HG02938 (cell line): ENCODE results near the gene P2RY2.
"Not testable (repeated sequence)": the region's sequence is repeated elsewhere in the genome, so short reads cannot be mapped to it uniquely, and the experiment has no call there.

ENCODE experiments used
- ATAC-seq: cut with Tn5 transposase; IDR thresholded peaks from one replicate; pipeline ENCODE4 v1.9.1; 2021; ENCODE audit warnings: mild to moderate bottlenecking, moderate library complexity; ENCODE audit not compliant: unreplicated experiment

Gene P2RY2

DNA sequence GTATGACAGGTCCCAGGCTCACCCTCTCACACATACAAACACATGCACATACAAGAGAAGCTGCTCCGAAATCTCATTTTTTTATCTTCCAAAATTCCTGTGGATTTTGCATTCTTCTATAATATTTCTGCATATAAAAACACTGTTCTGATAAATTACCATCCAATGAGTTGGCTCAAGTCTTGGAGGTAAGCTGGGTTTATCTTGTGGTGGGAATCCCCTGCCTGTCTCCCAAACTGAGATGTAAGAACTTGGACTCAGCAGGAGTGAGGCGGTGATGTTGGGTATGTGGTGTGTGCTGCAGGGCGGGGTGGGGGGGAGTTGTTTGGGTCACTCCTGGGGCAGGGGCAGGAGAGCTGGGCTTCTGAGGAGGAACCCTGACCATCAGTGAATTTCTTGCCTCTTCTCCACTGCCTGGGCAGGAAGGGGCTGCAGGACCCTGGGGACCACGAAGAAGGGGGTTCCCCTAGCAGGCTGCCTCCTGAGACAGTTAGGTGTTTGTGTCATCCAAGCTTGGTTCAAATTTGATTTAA lies 47.3 kb downstream of the P2RY2 start:
- ATAC-seq = no peak

DNA sequence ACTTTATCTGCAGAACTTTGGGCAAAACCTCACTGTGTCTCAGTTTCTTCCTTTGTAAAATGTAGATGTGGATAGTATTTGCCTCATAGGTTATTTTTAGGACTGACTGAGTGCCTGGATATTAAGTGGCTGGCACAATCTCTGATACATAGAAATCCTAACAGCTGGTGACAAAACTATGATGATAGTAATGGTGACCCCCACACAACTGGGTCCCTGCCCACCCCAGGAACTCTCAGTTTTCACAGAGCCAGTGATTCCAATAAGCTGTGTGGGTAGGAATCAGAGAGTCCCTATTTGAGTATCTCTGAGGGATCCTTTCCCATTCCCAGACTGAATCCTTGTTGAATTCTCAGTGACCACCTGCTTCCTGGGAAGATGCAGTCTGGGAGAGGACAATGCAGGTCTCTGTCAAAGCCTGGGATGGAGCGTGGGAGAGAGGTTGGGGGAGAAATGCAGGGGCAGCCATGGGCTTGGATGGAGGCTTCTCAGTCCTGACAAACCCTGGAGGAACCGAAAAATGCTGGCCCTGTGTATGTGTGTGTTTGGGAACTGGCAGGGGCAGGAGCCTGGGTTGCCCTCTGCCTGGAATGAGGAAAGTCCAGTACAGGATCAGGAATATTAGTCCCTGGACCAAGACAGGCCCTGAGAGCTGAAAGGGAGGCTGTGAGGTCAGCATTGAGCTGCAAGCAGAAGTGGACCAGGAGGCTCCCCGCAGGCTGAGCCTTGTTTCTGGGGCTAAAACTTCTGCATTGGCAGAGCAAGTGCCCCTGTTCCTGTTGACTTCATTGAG lies 48.0 kb downstream of the P2RY2 start:
- ATAC-seq = no peak

DNA sequence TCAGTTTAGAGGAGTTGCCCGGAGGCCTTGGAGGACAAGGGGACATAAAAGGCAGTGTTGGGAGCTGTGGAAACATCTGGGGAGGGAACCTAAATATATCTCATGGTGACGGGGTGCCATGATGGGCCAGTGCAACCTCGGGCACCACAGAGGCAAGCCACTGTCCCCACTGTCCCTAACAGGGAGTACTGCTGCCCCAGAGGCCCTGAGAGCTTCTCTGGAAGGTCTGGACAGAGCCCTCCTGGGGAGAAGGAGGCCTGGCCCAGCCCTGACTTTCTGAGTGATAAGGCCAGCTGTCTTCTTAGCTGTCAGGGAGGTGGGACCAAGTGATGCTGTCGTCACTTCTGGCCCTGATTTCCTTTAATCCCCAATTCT lies 48.6 kb downstream of the P2RY2 start:
- no peak for ATAC-seq

GRCh38 chr11:73267122-73267846 lies 49.2 kb downstream of the P2RY2 start:
- ATAC-seq = no peak

DNA sequence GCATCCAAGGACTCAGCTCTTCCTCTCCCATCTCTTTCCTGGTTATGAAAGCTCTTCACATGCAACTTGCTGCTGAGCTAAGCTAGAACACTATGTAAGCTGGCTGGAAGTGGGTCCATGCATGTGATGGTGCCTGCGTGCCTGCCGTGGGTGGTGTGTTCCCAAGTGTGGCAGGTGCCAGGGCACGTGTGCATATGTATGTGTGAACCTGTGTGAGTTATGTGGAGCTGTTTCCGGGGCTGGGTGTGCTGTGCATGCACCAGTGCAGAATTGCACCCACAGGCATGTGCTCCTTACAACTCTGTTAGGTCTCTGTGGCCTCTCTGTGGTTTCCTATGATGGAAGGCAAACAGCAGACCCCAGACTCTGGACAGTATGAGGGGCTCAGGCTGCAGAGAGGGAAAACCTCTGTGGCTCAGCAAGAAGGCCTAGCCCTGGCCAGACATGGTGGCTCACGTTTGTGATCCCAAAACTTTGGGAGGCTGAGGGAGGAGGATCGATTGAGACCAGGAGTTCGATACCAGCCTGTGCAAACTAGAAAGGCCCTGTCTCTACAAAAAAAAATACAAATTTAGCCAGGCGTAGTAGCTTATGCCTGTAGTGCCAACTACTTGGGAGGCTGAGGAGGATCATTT lies 49.9 kb downstream of the P2RY2 start:
- no peak for ATAC-seq

DNA sequence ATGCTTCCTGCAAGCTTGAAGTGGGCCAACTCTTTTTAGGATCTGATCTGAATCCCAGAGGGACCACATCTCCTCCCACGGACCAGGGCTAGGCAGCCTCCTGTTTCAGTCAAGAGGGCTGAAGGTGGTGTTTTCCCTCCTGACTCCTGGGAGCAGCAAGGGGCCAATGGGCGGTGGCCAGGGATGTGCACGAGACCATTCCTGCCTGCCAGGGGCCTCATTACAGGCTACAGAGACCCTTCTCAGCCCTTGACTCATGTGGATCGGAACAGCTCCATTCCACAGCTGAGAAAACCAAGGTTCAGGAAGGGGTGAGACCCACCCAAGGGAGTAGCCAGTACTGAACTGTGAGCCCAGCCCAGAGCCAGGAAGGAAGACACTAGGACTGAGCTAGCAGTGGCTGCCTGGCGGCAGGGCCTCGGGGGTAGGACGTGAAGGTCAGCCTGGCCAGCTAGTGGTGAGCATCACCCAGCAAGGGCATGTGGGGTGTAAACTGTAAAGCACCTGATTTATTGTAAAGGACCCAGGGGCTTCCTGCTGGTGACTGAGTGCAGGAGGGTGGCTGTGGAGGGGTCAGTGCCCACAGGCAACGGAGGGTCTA lies 50.7 kb downstream of the P2RY2 start:
- ATAC-seq = no peak

DNA sequence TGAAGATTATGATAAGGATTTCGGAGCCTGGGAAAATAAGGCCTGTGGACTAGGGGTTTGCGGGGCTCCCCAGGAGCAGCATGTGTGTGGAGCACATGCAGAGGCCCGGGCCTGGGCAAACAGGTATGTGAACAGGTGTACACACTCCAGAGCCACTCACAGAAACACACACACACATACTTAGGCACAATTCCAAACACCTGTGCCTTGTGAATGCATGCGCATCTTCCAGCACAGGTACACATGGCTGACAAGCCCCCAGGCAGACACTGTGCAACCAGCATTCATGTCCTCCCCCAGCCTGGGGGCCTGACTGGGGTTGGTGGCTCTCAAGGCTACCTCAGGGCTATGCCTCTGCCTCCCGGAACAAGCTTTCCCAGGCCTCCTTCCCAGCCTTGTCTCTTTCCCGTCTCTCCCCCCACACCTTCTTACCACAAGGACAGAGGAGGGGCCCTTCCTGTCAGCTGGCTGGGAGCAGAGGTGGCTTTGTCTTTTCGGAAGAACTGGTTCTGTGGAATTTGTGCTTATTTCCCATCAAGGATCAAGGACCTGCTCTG lies 51.5 kb downstream of the P2RY2 start:
- no peak for ATAC-seq

DNA sequence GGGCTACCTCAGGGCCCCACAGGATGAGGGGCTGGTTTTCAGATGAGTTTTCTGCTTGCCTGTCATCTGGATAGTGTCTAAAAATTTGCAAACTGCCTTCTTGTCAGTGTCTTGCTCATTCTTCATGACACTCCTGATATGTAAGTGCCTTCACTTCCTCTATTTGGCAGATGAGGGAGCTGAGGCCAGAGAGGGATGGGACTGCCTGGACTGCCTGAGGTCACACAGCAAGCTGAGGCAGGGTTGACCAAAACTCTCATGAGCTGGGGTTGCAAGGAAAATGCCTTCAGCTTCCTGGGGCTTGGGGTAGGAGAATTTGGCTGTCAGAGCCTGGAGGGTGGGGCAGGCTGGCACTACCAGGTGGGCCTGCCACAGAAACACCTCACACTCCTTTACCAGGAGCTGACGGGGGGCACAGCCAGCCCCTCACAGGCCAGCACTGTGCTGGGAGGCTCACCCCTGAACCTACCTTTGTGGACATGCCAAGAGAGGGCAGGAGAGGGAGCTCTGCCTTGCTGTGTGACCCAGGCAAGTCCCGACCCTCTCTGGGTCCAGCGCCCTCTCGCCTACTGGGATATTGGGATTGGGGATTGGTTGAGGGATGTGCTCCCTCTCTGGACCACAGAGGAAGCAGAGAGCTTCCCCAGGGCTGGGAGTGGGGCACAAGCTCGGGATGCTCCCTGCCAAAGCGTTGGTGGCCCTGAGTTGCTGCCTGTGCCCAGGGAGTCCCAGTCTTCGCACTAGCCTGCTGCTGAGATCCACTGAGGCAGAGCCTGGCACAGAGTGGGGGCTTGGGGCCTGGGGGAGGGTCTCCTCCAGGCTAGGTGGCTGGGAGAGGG lies 52.2 kb downstream of the P2RY2 start:
- no peak for ATAC-seq

- no peak for ATAC-seq
Observed at GRCh38 chr11:73270855-73271477, 52.9 kb downstream of the P2RY2 start.

- not testable (repeated sequence) for ATAC-seq
Observed at GRCh38 chr11:73271478-73271865, 53.4 kb downstream of the P2RY2 start.

DNA sequence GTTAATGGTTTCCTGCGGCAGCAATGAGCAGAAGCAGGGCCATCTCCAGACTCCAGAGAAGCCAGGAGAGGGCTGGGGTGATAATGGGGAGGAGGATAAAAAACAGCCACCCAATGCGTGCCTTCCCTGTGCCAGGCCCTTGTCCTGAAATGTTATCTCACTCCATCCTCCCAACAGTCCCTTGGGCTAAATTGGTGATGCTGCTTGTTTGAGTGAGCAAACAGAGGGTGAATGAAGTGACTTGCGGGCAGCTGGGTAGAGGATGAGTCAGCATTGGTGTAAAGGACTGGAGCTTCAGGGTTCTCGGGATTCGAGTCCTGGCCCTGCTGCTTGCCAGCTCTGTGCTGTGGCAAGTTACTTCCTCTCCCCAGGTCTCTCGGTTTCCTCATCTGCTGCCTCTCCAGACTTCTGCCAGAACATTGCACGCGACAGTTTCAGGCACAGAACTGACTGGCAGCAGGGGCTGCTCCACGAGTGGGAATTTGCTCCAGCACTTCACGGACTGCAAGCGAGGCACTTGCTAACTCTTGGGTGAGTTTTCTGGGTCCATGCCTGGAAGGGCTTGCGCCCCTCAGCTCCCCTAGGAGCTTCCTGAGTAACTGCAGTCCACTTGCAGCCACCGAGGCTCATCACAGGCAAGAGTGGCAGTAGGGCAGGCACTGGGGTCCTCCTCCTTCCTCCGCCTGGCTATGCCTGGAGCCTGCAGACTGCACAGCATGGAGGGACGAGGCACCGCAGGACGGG lies 54.0 kb downstream of the P2RY2 start, which contains the start of gene P2RY6:
P2RY6 (plus strand) TSS at position 403 of the 744 bp plus-strand sequence. CDS start 24,181 bp downstream, outside the sequence.
- no peak for ATAC-seq

GRCh38 chr11:73272680-73273038 lies 54.6 kb downstream of the P2RY2 start:
- no peak for ATAC-seq

DNA sequence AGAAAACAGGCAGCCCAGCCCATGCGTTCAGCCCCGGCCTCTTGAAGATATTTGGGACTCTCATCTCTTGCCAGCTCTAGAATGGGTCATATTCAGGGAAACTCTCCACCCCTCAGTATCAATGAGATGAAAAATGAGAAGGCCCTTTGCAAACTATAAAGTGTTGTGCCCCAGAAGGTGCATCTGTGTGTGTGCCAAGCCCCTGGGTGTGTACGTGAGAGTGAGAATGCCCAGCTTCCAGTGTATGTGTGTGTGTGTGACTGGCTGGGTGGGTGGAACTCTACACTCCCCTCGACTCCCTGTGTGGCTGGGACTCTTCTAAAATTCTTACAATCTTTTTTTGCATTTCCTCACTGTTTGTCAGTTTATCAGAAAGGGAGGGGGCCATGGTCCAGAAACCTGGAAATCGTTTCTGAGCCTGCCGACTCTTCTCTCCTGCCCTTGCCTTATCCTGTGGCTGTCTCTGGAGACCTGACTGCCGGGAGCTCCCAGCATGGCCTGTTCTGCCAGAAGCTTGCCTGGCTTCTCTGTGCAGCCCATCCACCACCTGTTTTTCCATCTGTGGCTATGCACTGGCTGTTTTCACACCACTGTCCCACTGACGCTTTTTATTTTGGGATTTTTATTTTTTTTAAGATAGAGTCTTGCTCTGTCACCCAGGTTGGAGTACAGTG lies 55.3 kb downstream of the P2RY2 start:
- ATAC-seq = no peak

DNA sequence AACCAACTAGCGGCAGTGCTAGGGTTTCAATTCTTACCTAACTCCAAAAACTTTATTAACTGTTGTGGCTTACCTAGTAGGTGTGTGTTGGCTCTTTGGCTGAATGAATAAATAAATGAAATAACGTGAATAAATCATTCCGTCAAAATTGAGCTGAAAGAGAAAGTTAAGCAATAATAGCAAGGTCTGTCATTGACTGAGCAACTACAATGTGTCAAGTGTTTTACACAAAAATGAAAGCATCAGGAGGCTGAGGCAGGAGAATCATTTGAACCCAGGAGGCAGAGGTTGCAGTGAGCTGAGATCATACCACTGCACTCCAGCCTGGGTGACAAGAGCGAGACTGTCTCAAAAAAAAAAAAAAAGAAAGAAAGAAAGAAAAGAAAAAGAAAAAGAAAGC lies 56.1 kb downstream of the P2RY2 start:
- ATAC-seq = not testable (repeated sequence)

DNA sequence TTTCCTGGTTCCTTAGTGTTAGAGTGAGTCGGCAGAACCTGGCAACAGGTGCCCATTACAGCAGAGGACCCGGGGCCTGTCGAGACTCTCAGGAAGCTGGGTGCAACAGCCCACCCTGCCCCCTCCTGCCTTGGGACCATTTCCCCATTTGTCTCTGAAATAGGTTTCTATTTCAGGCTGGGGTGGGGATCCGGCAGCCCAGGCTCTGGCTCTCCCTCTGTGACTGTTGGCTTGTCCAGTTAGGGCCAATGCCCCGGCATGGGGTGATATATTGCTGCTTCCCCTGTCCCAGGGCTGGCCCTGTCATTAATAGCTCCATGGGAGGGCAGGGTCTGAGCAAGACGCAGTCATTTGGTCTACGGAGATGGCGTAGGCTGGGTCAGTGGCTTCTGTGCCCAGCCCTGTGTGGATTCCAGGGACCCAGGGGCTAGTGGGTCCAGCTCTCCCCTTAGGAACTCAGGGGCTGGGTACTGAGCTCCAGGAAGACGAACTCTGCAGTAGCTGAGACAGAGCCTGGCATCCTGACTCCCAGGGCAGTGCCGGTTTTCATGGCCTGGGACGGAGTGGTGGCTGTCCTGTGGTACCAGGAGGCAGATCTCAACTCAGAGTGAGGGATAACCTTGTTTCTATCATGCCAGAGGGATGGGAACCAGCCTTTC lies 56.8 kb downstream of the P2RY2 start:
- no peak for ATAC-seq

- no peak for ATAC-seq
Observed at GRCh38 chr11:73275381-73275750, 57.3 kb downstream of the P2RY2 start.

DNA sequence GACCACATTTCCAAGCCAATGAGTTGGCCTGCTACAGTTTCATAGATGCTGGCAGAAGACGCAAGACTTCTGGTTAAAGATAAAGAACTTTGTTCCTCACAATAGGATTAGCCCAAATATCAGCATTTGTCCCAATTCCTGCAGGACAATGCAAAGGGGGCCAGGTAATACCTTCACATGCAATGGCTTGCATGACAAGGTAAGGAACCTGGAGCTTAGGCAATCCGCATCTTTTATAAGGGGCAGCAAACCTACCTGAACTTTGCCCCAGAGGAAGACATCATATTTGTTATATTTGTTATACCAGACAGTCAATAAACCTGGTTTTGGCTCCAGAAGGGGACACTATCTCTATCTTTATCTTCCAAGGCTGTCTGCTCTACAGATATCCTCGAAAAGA lies 59.4 kb downstream of the P2RY2 start:
- ATAC-seq = no peak

DNA sequence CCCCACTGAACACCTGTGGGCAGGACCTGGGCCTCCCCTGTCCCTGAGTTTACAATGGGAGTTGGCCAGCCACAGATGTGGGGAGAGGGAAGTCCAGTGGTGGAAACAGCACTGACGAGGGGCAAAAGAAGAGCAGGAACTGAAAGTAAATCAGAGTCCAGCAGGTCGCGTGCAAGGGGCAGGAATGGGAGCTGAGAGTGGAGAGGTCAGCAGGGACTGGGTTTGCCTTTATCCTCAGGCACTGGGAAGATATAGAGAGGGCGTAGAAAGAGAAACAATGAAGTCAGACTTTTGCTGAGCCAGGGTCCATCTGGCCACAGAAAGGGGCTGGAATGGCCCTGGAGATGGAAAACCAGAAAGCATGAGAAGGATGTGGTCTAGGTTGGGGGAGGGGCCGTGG lies 62.5 kb downstream of the P2RY2 start:
- no peak for ATAC-seq
